ENCODE results near the gene SH3D19.

The SH3D19 gene

DNA sequence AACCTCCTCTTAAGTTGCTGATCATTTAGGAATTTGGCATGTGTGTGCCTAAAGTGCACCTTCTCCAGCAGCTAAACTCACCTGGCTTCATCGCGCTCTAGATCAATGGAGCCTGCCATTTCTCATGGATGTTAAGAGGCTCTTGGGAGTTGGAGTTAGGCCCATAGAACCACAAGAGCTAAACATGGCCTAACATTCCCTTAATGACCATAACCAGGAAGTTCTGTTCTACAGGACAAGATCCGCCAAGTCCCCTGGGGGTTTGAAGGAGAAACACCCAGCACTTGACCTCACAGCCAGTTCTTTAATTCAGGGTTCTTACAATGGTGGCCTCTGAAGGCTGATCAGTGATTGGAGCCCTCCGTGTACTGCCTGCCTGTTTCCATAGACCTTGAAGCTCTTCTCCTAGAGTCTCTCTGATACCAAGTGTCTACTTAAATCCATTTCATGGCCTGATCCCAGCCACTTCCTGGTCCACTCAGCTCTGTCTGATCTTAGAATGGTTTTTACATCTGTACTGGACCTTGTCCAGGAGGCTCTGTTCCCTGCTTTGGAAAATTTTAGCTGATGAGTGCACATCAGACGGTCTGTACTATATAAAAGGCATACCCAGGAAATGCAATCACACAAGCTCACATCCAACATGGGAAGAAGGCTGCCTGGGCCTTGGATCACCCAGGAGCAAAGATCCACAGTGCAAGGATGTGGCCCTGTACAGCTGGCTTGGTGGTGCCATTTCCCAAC is 180.9 kb downstream of the SH3D19 start:
- no peak overlapping the region for H2AFZ ChIP-seq (ENCODE audit: low read depth, low read length)
- H3K9me3 ChIP-seq (ENCODE audit: insufficient read depth, low read length, severe bottlenecking), result no peaks in the 10 kb centered on the region
- H3K36me3 ChIP-seq (ENCODE audit: insufficient read depth, low read length), result no peaks in the 10 kb centered on the region
- no peaks in the 10 kb centered on the region for H3K4me1 ChIP-seq (ENCODE audit: insufficient read depth, low read length)
- no peaks in the 10 kb centered on the region for H3K79me2 ChIP-seq (ENCODE audit: insufficient read depth, low read length)
- H3K27me3 ChIP-seq (ENCODE audit: insufficient read depth, low read length, poor library complexity), result no peaks in the 10 kb centered on the region
- H3K27ac ChIP-seq (ENCODE audit: low read length), result no peak overlapping the region
- H4K20me1 ChIP-seq (ENCODE audit: insufficient read depth, low read length), result no peaks in the 10 kb centered on the region
- TF ChIP-seq CTCF (IDR thresholded peaks at IDR 0.05; ENCODE audit: borderline replicate concordance, extremely low read depth, low read length, poor library complexity, severe bottlenecking) (no peak), EZH2 (IDR thresholded peaks at IDR 0.05; ENCODE audit: borderline replicate concordance, low read depth, low read length, severe bottlenecking) (no peak)
- no peak overlapping the region for H3K4me2 ChIP-seq (ENCODE audit: insufficient read depth, low read length)
- H3K9ac ChIP-seq (ENCODE audit: low read depth, low read length), result no peak overlapping the region
- H3K4me3 ChIP-seq (ENCODE audit: low read depth in 1 of 2, low read length in 2 of 2), result no peak overlapping the region
- no peak for DNase-seq
- no peak for ATAC-seq (ENCODE audit: insufficient read depth, low read depth)

DNA sequence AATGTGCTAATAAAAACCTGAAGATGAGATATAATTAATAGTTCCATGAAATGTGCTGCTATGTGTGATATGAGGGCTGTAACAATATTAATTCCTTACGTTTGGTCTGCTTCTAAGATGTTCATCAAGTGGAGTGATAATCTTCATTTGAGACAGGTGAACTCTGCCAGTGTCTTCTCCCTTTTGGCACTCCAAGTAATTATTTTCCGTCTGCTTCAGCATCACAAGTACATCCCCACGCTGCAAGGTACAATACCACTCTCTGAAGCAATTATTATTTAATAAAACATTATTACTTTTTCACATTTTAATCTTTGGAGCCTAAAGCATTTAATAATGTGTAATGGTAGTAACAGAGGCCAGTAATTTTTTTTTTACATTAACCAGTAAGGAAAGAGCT is 181.6 kb downstream of the SH3D19 start:
- Histone ChIP-seq H3K4me3 (ENCODE audit: low read depth in 1 of 2, low read length in 2 of 2) (no peak overlapping the region), H3K36me3 (ENCODE audit: insufficient read depth, low read length) (no peaks in the 10 kb centered on the region), H2AFZ (ENCODE audit: low read depth, low read length) (no peak overlapping the region), H3K27me3 (ENCODE audit: insufficient read depth, low read length, poor library complexity) (no peaks in the 10 kb centered on the region), H3K9me3 (ENCODE audit: insufficient read depth, low read length, severe bottlenecking) (no peaks in the 10 kb centered on the region), H4K20me1 (ENCODE audit: insufficient read depth, low read length) (no peaks in the 10 kb centered on the region), H3K4me2 (ENCODE audit: insufficient read depth, low read length) (no peak overlapping the region), H3K27ac (ENCODE audit: low read length) (no peak overlapping the region), H3K9ac (ENCODE audit: low read depth, low read length) (no peak overlapping the region), H3K4me1 (ENCODE audit: insufficient read depth, low read length) (no peaks in the 10 kb centered on the region), H3K79me2 (ENCODE audit: insufficient read depth, low read length) (no peaks in the 10 kb centered on the region)
- DNase-seq (no peak), ATAC-seq (ENCODE audit: insufficient read depth, low read depth) (no peak)
- TF ChIP-seq CTCF (IDR thresholded peaks at IDR 0.05; ENCODE audit: borderline replicate concordance, extremely low read depth, low read length, poor library complexity, severe bottlenecking), result no peak
- no peak for TF ChIP-seq EZH2 (IDR thresholded peaks at IDR 0.05; ENCODE audit: borderline replicate concordance, low read depth, low read length, severe bottlenecking)

- TF ChIP-seq EZH2 (IDR thresholded peaks at IDR 0.05; ENCODE audit: borderline replicate concordance, low read depth, low read length, severe bottlenecking) (no peak), CTCF (IDR thresholded peaks at IDR 0.05; ENCODE audit: borderline replicate concordance, extremely low read depth, low read length, poor library complexity, severe bottlenecking) (no peak)
- H3K36me3 ChIP-seq (ENCODE audit: insufficient read depth, low read length), result no peaks in the 10 kb centered on the region
- H3K9ac ChIP-seq (ENCODE audit: low read depth, low read length), result no peak overlapping the region
- H3K27ac ChIP-seq (ENCODE audit: low read length), result no peak overlapping the region
- DNase-seq (no peak), ATAC-seq (ENCODE audit: insufficient read depth, low read depth) (no peak)
- no peaks in the 10 kb centered on the region for H3K4me1 ChIP-seq (ENCODE audit: insufficient read depth, low read length)
- no peaks in the 10 kb centered on the region for H3K79me2 ChIP-seq (ENCODE audit: insufficient read depth, low read length)
- no peaks in the 10 kb centered on the region for H3K9me3 ChIP-seq (ENCODE audit: insufficient read depth, low read length, severe bottlenecking)
- no peak overlapping the region for H2AFZ ChIP-seq (ENCODE audit: low read depth, low read length)
- no peaks in the 10 kb centered on the region for H3K27me3 ChIP-seq (ENCODE audit: insufficient read depth, low read length, poor library complexity)
- H3K4me2 ChIP-seq (ENCODE audit: insufficient read depth, low read length), result no peak overlapping the region
- H4K20me1 ChIP-seq (ENCODE audit: insufficient read depth, low read length), result no peaks in the 10 kb centered on the region
- H3K4me3 ChIP-seq (ENCODE audit: low read depth in 1 of 2, low read length in 2 of 2), result no peak overlapping the region
These were observed 182.2 kb downstream of the SH3D19 start for GRCh38 chr4:151143162-151143561.
